Stomach (tissue), 4 donors: Measurements from ENCODE around the gene PSPN.

ENCODE experiments used
- EP300 ChIP-seq: sonication (generic); formaldehyde crosslinking; IDR thresholded peaks from one replicate; pipeline ENCODE4 v1.6.1; 2017; ENCODE audit warnings: antibody characterized with exemption
- POLR2A ChIP-seq, 4 donors: fragments of 450-650 bp; IDR thresholded peaks; one replicate each; pipeline ENCODE4 v1.6.1; 2016; ENCODE audit warnings: antibody characterized with exemption in 4 of 4, control low read depth in 2 of 4, mild to moderate bottlenecking in 1 of 4, moderate library complexity in 1 of 4
- POLR2AphosphoS5 ChIP-seq, 3 donors: sonication (generic); formaldehyde crosslinking; IDR thresholded peaks; one replicate each; pipeline ENCODE4 v1.6.1; 2016; ENCODE audit warnings: antibody characterized with exemption in 3 of 3
- TF ChIP-seq, protein P1 (sequence below), 7 experiments: fragments of 450-650 bp in 4 of 7; fragments of 200-600 bp in 3 of 7; sonication (generic) in 3 of 7; IDR thresholded peaks; one replicate each; pipeline ENCODE4 v1.5.1; 2016 to 2019; ENCODE audit warnings: antibody characterized with exemption in 7 of 7, control low read depth in 2 of 7, mild to moderate bottlenecking in 1 of 7

DNA sequence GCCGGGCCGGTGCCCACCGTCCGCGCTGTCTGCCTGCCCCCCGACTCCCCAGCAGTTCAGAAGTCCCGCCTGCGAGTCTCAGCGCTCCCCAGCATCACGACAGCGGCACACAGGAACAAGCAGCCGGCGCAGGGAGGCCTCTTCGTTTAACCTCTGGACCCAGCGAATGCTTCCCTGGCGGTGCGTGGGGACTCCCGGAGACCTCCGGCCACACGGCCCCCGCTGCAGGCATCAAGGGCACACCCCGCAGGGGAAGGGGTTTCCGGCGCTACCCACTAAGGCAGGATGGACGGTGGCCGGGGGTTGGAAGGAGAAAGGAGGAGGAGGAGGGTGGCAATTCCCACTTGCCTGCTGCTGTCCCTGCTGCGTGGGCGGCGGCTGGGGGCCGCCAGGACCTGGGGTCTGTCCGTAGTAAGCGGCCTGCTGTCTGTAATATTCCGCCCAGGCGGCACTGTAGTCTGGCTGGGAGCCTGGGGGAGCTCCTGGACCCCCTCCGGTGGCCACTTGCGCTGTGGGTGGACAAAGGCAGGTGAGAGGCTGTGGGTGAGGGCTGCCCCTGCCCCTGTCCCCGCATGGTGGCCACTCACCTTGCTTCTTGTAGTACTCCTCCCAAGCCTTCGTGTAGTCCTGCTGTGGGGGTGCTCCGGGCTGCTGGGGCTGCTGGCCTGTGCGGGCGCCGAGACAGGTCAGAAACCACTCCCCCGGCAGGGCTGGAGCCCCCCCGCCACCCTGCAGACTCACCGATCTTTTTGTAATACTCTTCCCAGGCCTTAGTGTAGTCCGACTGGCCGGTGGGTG lies 39.3 kb upstream of the PSPN start:
- TF ChIP-seq, protein P1, sequence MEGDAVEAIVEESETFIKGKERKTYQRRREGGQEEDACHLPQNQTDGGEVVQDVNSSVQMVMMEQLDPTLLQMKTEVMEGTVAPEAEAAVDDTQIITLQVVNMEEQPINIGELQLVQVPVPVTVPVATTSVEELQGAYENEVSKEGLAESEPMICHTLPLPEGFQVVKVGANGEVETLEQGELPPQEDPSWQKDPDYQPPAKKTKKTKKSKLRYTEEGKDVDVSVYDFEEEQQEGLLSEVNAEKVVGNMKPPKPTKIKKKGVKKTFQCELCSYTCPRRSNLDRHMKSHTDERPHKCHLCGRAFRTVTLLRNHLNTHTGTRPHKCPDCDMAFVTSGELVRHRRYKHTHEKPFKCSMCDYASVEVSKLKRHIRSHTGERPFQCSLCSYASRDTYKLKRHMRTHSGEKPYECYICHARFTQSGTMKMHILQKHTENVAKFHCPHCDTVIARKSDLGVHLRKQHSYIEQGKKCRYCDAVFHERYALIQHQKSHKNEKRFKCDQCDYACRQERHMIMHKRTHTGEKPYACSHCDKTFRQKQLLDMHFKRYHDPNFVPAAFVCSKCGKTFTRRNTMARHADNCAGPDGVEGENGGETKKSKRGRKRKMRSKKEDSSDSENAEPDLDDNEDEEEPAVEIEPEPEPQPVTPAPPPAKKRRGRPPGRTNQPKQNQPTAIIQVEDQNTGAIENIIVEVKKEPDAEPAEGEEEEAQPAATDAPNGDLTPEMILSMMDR (IDR thresholded peaks at IDR 0.05) = no peak
- TF ChIP-seq POLR2A (IDR thresholded peaks at IDR 0.05) (no peak), EP300 (no peak), POLR2AphosphoS5 (IDR thresholded peaks at IDR 0.05) (no peak)
